ENCODE measurements around the gene SAV1.
"Not testable (repeated sequence)": the region's sequence is repeated elsewhere in the genome, so short reads cannot be mapped to it uniquely, and the experiment has no call there.

The SAV1 gene
- 9.9 to 16.1 reads per million in 2 donors for total RNA-seq

- peak; percentile 23 for DNase-seq
Measured at GRCh38 chr14:50667996-50668825, at the start of gene SAV1. SAV1 (minus strand) TSS chr14:50668306; CDS start chr14:50667967, 339 bp downstream.

- no peak for DNase-seq
Measured at GRCh38 chr14:50717811-50718210, 49.7 kb upstream of the SAV1 start.

- DNase-seq, result no peak
Measured at GRCh38 chr14:50714450-50715073, 46.5 kb upstream of the SAV1 start.

GRCh38 chr14:50711043-50711442 is 42.9 kb upstream of the SAV1 start:
- no peak for DNase-seq

- DNase-seq, result no peak
Measured at GRCh38 chr14:50705026-50705593, 37.0 kb upstream of the SAV1 start.

- DNase-seq, result no peak
Measured at GRCh38 chr14:50704454-50705010, 36.4 kb upstream of the SAV1 start.

GRCh38 chr14:50697659-50698290 is 29.7 kb upstream of the SAV1 start:
- no peak for DNase-seq

- not testable (repeated sequence) for DNase-seq
Measured at GRCh38 chr14:50694260-50694659, 26.2 kb upstream of the SAV1 start.

- no peak for DNase-seq
Measured at GRCh38 chr14:50688875-50689274, 20.8 kb upstream of the SAV1 start.

- no peak for DNase-seq
Measured at GRCh38 chr14:50679674-50680073, 11.6 kb upstream of the SAV1 start.

GRCh38 chr14:50678163-50678562 is 10.1 kb upstream of the SAV1 start:
- DNase-seq, result no peak

- no peak for DNase-seq
Measured at GRCh38 chr14:50677527-50678063, 9.5 kb upstream of the SAV1 start.

GRCh38 chr14:50676814-50677516 is 8.9 kb upstream of the SAV1 start:
- DNase-seq, result no peak

- DNase-seq, result no peak
Measured at GRCh38 chr14:50675597-50675996, 7.5 kb upstream of the SAV1 start.

- DNase-seq, result no peak
Measured at GRCh38 chr14:50670866-50671256, 2.8 kb upstream of the SAV1 start.

- DNase-seq, result no peak
Measured at GRCh38 chr14:50670196-50670865, 2.2 kb upstream of the SAV1 start.

- DNase-seq, result no peak
Measured at GRCh38 chr14:50669441-50669986, 1.4 kb upstream of the SAV1 start.

GRCh38 chr14:50668826-50669143 is 679 bp upstream of the SAV1 start:
- DNase-seq, result no peak

GRCh38 chr14:50667684-50667995 is 466 bp downstream of the SAV1 start:
- no peak for DNase-seq

- peak; percentile 10 for DNase-seq
Measured at GRCh38 chr14:50666772-50667683, 1.1 kb downstream of the SAV1 start.

Measured in T-helper 9 cell (primary cell).